ENCODE measurements around the gene SH2D1A. TPM values are rescaled to one million over a fixed set of nuclear protein-coding genes. Genes with fewer than 3 reads are reported as not detected.
"Not testable (repeated sequence)": the region's sequence is repeated elsewhere in the genome, so short reads cannot be mapped to it uniquely, and the experiment has no call there.

The SH2D1A gene
- total RNA-seq, 1 experiment from 2014 or later = not detected

- Histone ChIP-seq H3F3A (ENCODE audit: insufficient read depth, low read depth) (no peaks in the 10 kb centered on the region), H3K9me2 (ENCODE audit: insufficient read depth) (no peaks in the 10 kb centered on the region), H3K9me3 (ENCODE audit: insufficient read depth, low read depth) (no peaks in the 10 kb centered on the region), H3K79me2 (ENCODE audit: low read depth) (no peaks in the 10 kb centered on the region), H3K36me3 (ENCODE audit: low read depth) (no peaks in the 10 kb centered on the region), H3K4me1 (replicated peaks; ENCODE audit: insufficient read depth) (no peaks in the 10 kb centered on the region), H4K20me1 (ENCODE audit: insufficient read depth) (no peaks in the 10 kb centered on the region), H3K4me2 (no peak within 1 kb of the TSS), H3K27ac (no peak within 1 kb of the TSS), H3K4me3 (no peak within 1 kb of the TSS), H2AFZ (no peak within 1 kb of the TSS), H3K27me3 (ENCODE audit: insufficient read depth, low read depth) (0 out of 2 replicates have a peak, but pooled peaks cover 5% of the 10 kb centered on the region)
- TF ChIP-seq, protein P1, sequence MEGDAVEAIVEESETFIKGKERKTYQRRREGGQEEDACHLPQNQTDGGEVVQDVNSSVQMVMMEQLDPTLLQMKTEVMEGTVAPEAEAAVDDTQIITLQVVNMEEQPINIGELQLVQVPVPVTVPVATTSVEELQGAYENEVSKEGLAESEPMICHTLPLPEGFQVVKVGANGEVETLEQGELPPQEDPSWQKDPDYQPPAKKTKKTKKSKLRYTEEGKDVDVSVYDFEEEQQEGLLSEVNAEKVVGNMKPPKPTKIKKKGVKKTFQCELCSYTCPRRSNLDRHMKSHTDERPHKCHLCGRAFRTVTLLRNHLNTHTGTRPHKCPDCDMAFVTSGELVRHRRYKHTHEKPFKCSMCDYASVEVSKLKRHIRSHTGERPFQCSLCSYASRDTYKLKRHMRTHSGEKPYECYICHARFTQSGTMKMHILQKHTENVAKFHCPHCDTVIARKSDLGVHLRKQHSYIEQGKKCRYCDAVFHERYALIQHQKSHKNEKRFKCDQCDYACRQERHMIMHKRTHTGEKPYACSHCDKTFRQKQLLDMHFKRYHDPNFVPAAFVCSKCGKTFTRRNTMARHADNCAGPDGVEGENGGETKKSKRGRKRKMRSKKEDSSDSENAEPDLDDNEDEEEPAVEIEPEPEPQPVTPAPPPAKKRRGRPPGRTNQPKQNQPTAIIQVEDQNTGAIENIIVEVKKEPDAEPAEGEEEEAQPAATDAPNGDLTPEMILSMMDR (conservative IDR thresholded peaks at IDR 0.05) = no peak
- no peak for TF ChIP-seq EZH2 (IDR thresholded peaks at IDR 0.05; ENCODE audit: low read depth)
- CTCF ChIA-PET = no interaction called here
- POLR2A ChIA-PET (ENCODE audit: unreplicated experiment) = no interaction called here
- intact Hi-C loops (cut with micrococcal nuclease; ENCODE audit: unreplicated experiment) = no loop called here
- BruUV-seq (replicated peaks) = no TSS peak
- DNase-seq = no peak
These were observed 13.6 kb upstream of the SH2D1A start, which contains the start of gene TEX13D for GRCh38 chrX:124332481-124333424. Gene TEX13D (plus strand): TSS chrX:124332660. CDS start chrX:124332918, 258 bp downstream.

GRCh38 chrX:124333862-124334261 lies 12.5 kb upstream of the SH2D1A start:
- Histone ChIP-seq H3K9me3 (ENCODE audit: insufficient read depth, low read depth) (no peaks in the 10 kb centered on the region), H3K4me3 (no peak overlapping the region), H3K27me3 (ENCODE audit: insufficient read depth, low read depth) (0 out of 2 replicates have a peak, but pooled peaks cover 5% of the 10 kb centered on the region), H3K27ac (no peak overlapping the region), H4K20me1 (ENCODE audit: insufficient read depth) (no peaks in the 10 kb centered on the region), H3K79me2 (ENCODE audit: low read depth) (no peaks in the 10 kb centered on the region), H3K36me3 (ENCODE audit: low read depth) (no peaks in the 10 kb centered on the region), H3K9me2 (ENCODE audit: insufficient read depth) (no peaks in the 10 kb centered on the region), H3F3A (ENCODE audit: insufficient read depth, low read depth) (no peaks in the 10 kb centered on the region), H3K4me2 (no peak overlapping the region), H3K4me1 (replicated peaks; ENCODE audit: insufficient read depth) (no peaks in the 10 kb centered on the region), H2AFZ (no peak overlapping the region)
- POLR2A ChIA-PET (ENCODE audit: unreplicated experiment) = no interaction called here
- DNase-seq = no peak
- BruUV-seq (replicated peaks) = no TSS peak
- intact Hi-C loops (cut with micrococcal nuclease; ENCODE audit: unreplicated experiment) = no loop called here
- TF ChIP-seq EZH2 (IDR thresholded peaks at IDR 0.05; ENCODE audit: low read depth) = no peak
- TF ChIP-seq, protein P1 (conservative IDR thresholded peaks at IDR 0.05) = no peak
- CTCF ChIA-PET = no interaction called here

DNA sequence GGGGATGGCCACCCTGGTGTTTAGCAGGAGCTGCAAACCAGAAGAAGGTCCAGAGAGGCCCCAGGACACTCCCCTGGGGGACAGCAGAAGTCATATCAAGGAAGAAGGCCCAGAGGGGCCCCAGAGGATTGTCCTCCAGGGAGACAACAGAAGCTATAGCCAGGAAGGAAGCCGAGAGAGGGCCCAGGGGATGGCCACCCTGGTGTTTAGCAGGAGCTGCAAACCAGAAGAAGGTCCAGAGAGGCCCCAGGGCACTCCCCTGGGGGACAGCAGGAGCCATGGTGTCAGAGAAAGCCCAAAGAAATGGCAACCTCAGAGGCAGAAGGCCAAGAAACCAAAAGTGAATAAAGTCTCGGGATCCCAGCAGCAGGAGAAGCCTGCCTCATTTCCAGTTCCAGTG lies 11.8 kb upstream of the SH2D1A start:
- H4K20me1 ChIP-seq (ENCODE audit: insufficient read depth); intact Hi-C loops (cut with micrococcal nuclease; ENCODE audit: unreplicated experiment); H3F3A ChIP-seq (ENCODE audit: insufficient read depth, low read depth); H3K79me2 ChIP-seq (ENCODE audit: low read depth); H3K4me1 ChIP-seq (replicated peaks; ENCODE audit: insufficient read depth); H3K27me3 ChIP-seq (ENCODE audit: insufficient read depth, low read depth); CTCF ChIA-PET; POLR2A ChIA-PET (ENCODE audit: unreplicated experiment); BruUV-seq (replicated peaks); H3K4me3 ChIP-seq; H3K36me3 ChIP-seq (ENCODE audit: low read depth); H3K4me2 ChIP-seq; DNase-seq; H3K27ac ChIP-seq; H2AFZ ChIP-seq; H3K9me2 ChIP-seq (ENCODE audit: insufficient read depth); H3K9me3 ChIP-seq (ENCODE audit: insufficient read depth, low read depth): not testable (repeated sequence)
